Mesenteric fat pad (tissue), 1 donor: Measurements from ENCODE around the gene DHH. TPM values are rescaled to one million over a fixed set of nuclear protein-coding genes. Genes with fewer than 3 reads are reported as not detected.
"Not testable (repeated sequence)": the region's sequence is repeated elsewhere in the genome, so short reads cannot be mapped to it uniquely, and the experiment has no call there.

ENCODE experiments used
- DNase-seq: peaks from one replicate; pipeline ENCODE4 v3.0.0-alpha.2; 2020; ENCODE audit warnings: low spot score
- total RNA-seq: library from RNA; stranded (reverse); fragmentation: NEBNext Ultra II Directional; extraction: Animal tissue kit (Norgen Biotek cat#: 25700); gene quantifications from one replicate; pipeline ENCODE4 v1.2.1, GENCODE V29; 2021
- donor health status: DM: yes; HTN: yes; CAD: no.

Gene DHH
- total RNA-seq, 1 donor from 2014 or later, result 1.5 TPM

DNA sequence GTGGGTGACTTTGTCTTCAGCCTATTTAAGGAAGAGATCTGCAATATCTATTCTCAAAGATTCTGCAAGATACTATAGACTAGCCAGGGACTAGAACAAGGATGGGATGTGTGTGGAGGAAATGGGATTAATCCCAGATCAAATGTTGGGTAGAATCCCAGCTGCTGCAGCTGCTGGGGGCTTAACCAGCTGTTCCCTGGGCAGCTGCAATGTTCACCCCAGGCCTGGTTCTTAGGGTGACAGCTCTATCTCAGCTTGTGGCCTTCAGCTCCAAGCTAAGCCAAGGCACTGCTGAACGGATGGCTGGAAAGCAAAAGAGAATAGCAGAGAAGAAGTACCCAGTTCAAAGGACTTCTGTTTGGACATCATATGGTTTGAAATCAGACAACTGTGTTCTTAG, 14.8 kb downstream of the DHH start:
- DNase-seq, result no peak

DNA sequence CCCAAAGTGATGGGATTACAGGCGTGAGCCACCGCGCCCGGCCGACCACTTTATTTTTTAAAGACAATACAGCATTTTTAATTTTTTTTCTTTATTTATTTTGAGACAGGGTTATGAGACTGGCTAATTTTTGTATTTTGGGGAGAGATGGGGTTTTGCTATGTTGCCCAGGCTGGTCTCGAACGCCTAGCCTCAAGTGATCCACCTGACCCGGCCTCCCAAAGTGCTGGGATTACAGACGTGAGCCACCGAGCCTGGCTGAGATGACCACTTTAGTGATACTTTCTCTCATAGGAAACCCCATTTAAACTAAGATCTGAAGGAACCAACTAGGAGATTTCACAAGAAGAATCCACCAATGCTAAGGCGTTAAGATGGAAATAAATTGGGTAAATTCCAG, 23.6 kb downstream of the DHH start:
- no peak for DNase-seq

DNA sequence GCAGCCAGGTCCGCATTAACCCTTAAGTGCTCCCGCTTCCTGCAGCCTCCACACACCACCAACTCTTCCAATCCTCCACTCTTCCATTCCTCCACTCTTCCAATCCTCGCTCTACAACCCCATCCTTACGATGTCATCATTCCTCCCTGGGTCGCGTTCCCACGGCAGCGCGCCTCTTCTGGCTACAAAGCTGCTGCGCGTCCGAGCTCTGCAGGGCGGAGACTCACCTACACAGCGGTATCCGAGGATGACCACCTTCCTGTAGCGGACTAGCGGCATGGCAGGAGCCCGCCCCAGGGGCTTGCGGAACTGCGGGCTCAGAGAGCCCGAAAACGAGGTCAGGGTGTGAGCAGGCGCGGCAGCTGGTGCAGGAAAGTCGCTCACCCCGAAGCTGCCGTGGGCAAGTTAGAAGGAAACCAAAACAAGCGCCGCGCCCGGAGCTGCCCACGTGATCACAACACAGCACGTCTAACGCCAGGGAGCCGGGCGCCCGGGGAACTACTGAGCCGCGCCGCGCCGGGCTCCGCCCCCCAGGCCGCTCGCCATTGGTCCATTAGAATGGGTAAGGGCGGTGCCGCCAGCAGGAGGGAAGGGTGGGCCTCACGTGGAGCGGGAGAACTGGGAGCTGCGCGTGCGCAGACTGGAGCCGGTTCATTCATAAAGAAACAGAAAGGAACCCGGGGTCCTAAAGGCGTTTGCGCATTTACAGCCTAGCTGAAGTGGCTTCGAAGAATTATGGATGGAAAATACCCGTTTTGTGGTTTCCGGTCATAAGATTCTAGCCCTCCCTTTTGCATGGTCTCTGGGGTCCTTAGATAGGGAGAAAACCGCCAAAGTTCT, 24.9 kb downstream of the DHH start, which contains the start of gene RHEBL1:
Gene RHEBL1 (minus strand): TSS at position 473 of the 840 bp plus-strand sequence. CDS start 194 bp downstream, at position 279.
- DNase-seq, result peak; percentile 100

DNA sequence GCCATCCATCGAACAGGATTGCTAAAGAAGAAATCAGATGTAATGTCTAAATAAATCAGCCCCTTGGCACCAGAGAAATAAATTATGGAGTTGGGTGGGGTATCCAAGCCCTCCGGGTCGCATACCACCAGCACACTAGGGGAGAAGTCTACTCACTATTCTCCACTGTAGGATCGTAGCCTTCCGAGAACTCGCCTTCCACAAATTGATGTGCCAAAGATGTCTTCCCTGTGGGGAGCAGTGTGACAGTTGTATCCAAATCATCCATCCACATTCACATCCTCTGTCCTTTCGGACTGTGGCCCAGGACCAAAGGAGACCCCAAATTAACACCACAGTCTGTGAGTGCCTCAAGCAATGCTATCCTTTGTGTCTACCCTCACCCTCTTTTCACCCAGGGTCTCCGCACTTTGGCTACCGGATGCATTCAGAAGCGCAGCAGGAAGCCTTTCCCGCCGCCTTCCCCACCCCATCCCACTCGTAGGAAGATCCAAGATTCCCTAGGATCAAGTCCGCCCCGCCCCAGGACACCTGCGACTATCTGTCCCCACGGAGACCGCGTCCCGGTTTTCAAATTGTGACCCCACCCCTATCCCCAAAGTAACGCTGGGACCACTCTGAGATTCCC, 25.6 kb downstream of the DHH start:
- no peak for DNase-seq

DNA sequence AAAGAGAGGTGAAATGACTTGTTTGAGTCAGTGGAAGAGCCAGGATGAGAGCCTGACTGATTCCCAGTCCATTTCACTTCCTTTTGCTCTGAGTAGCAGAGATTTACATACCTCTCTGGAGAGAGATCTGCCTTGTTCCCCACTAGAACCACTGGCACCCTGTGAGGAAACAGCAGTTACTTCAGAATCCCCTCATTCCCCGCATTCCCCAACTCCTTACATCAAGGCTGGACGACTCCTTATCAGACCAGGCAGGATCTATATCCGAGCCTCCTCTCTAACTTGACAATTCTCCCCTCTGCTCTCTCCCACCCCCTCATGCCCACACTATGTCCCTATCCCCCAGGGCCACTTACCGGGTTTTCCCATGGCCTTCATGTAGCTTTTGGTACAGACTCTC, 28.5 kb downstream of the DHH start:
- DNase-seq, result no peak

DNA sequence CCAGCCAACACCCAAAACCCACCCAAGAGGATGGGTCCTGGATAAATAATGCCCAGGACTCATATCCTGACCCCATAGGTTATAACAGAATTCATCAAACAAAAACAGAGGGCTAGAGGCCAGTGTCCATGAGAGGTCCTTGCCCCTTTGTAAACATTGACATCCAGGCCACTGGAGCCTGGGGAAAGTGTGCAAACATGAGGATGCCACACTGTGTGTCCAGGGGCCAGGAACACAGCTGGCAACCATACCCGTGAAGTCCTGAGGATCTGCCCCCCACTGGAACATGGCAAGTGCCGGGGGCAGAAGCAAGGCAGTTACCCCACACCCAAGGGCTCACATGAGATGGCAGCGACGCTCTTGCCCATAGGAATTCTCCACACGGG, 29.8 kb downstream of the DHH start:
- DNase-seq, result no peak

DNA sequence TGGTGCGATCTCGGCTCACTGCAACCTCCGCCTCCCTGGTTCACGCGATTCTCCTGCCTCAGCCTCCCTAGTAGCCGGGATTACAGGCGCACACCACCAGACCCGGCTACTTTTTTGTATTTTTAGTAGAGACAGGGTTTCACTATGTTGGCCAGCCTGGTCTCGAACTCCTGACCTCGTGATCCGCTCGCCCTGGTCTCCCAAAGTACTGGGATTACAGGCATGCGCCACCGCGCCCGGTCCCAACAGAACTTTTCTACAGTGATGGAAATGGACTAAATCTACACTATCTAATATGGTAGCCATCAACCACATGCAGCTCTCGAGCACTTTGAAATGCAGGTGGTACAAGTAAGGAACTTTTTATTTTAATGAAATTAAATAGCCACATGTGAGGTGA, 32.7 kb downstream of the DHH start:
- DNase-seq, result not testable (repeated sequence)

DNA sequence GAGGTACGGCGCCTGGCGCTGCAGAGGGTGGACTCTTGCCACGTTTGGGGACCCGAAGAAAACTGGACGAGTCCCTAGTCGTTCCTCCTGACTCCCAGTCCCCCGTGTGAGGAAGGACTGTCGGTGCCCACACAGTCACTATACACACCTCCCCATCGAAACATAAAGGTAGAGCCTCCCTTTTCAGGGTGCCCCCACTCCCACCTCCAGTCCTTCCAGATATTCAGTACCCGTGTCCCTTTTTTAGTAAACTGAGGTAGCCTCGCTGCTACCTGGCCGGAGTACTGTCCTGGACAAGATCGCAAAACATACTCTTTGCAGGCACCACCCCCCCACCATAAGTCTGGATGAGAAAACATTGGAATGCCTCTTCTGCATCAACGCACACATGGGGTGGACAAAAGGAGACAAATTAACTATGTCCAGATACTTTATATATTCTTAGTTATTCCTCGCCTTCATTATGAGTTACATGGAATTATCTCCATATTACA, 33.4 kb downstream of the DHH start:
- DNase-seq, result no peak

DNA sequence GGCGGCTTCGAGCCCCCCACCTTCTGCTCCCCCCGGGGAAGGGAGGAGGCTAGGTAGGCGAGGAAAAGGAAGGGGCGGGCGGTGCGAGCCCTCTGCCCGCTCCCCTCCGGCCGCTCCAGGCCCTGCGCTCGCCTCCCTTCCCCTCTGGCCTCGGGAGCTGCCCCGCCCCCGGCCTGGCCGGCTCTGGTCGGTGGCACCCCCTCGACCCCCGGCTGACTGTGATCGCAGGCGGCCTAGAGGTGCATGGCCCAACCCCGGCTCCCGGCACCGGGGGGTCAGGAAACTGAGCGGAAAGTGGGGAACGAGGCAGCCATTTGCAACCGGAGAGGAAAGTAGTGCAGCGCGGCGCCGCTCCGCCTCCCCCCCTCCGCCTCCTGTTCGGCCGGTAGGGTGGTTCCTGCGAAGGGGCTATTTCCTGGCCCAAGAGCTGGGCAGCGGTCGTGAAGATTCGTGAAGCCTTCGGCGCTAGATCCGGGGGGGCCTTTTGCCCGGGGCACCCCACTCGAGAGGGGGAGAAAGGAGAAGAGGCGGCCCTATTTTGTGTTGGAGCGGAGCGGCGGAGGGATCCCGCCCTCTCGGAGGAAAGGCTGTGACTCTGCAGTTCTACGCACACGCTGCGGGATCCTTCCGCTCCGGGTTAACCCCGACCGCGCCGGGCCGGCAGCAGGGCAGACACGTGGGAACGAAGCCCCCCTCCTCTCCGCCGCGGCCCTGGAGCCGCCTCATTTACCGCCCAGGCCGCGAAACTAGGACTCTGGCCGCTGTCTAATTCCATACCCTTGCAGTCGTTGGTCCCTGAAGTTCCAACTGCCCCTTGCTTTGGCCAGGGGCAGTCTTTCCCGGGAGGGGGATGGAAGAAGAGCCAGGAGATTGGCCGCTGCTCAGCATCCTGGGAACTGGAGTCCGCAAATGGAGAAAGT, 34.1 kb downstream of the DHH start, which contains the start of gene KMT2D:
Gene KMT2D (minus strand): TSS at position 558 of the 920 bp plus-strand sequence. CDS start 5,470 bp downstream, outside the sequence.
- DNase-seq, result peak; percentile 97

DNA sequence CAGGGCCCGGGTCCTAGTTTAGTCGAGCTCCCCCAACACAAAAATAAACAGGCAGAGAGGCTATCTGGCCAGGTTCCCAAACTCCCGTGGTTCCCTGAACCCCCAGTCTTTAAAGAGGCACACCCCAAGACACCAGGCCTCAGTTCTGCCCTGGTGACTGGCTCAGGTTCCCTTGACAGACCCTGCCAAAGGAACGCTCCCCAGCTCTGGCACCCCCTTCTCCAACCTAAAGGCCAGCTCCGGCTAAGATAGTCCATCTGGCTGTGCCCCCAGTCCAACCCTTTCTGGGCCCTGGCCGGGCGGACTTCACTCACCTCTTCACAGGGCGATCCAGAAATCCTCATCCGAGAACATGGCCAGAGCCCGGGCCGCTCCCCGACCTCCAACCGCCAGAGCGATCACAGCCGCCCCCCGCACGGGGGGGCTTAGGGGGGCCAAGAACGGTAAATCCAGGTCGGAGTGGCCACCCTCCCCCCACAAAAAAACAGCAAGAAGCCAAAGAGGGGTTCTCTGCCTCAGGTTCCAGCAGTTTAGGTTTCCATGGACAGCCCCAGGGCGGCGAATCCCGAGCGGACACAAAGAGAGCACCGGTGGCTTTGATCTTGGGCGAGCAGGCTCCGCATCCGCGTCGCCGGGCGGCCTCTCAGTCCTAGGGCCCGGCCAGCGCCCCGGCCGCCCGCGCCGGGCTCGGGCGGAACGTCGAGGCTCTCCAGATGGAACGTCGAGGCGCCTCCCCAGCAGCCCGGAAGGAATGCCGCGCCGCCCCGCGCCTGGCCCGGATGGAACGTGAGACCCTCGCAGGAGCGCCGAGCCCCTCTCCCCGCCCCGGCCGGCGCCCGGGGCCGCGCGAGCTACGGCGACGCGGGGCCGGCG, 35.1 kb downstream of the DHH start:
- DNase-seq, result no peak

DNA sequence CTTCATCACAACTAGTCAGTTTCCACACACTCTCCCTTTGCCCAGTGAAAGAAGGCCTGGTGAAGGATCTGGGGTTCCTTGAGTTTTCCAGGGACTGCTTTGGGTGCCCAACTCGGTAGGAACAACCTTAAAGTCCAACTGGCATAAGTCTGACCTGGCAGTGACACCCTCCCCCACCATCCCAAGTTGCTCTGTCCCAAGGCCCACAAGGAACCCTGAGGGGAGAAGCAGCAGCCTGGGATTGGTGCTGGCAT, 35.6 kb downstream of the DHH start:
- DNase-seq, result no peak

DNA sequence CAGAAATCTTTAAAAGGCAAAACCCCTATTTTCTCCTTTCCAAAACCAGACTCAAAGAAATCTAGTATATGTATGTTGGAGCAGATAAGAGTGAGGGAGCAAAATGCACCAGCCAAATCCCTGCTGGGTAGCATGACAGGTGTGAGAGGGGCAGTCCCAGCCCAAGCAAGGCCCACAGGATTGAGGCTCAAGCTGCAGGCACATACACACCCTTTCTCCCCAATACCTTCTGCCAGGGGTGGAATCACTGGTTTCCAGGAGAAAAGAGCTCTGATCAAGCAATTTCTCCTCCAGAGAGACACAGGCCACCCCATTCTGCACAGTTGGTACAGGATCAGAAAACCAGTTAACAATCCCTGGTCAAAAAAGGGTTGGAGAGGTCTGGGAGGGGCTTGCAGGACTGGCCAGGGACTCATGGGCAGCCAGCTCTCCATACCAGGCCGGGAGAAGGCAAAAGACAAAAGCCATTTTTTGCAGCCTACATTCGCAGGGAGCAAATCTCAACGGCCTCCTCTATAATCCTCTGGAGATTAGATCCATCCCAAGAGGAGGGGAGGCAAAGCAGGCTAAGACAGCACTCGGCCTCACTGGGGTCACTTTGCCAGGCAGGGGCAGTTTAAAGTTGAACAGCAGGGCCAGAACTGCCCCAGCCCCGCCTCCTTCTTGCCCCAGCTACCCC, 36.1 kb downstream of the DHH start:
- DNase-seq, result no peak

DNA sequence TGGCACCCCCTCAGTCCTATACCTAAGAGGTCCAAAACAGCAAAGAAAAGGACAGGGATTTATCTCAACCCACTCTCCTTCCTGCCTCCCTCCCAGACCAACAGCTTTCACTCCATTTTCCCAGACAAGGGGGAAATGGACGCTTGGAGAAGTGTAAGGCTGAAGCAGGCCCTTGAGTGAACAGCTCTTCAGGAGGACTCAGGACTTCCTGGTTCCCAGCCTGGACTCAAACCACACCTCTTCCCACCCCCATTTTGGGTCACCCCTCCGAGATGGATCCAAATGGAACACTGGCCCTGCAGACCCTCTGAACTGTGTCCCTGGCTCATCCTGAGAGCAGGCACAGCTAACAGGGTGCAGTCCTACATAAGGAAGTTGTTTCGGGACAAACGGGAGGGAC, 36.7 kb downstream of the DHH start:
- no peak for DNase-seq

DNA sequence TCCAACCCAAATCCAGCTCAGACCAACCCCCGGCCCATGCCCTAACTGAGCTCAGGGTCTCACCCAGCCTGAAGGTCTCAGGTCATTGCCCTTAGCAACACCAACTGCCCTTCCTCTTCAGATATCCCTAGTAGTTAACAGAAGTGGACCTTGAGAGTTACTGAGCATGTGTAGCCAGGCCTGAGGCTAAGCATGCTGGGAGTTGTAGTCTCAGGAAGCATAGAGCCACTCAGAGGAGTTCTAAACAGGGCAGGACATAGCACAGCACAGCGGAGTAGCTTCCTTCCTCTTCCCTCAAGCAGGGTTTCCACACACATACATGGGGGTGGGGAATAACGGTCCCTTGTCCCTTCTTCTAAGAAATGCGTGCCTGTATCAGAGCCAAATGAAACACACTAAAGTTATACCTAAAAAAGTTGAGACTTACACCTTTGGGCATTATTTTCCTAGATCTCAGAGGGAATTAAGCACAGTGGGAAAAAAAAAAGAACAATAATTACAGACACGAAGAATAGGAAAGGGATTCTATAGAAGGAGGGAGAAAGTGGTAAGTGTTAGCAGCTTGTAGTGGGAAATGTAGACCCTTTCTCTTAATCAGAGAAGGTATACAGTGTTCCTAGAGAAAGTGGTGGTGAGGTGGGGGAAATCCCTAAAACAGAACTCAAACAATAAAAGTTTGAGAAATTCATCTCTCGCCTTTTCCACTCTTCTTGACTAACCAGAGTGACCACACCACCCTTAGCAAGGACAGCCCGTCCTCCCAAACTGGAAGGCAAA, 38.4 kb downstream of the DHH start:
- no peak for DNase-seq

DNA sequence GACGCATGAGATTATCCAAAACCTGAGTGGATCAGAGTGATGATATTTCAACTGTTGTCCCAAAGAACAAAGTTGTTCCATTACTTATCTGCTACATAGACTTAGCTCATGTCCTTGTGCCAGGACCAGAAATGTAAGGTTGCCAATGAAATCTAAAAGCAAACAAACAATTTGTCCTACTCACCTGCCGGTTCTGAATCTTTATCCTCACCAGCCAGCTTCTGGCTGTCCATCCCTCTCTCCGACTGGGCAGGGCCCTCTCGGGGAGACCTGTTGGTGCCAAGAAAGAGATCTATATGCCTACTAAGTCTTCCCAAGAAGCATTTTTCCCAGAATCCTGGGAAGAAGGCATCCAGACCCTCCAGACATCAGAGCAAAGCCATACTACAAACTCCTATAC, 39.5 kb downstream of the DHH start:
- no peak for DNase-seq

DNA sequence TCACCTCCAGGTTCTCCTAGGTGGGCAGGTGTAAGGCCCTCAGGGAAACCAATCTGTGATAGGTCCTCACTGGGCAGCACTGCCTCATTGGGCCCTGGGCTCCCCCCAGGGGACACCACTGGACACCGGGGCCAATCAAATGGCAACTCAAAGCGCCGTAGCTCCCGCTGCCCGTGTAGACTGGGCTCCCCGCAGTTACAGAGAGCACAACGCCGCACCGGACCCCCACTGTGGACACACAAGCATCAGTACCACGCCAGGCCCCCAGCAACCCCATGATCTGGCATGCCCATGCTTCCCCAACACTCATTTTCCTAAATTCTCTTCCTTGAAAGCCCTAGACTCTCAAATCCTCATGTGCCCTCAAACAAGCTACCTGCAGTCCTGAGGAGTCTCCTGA, 40.1 kb downstream of the DHH start:
- DNase-seq, result no peak

DNA sequence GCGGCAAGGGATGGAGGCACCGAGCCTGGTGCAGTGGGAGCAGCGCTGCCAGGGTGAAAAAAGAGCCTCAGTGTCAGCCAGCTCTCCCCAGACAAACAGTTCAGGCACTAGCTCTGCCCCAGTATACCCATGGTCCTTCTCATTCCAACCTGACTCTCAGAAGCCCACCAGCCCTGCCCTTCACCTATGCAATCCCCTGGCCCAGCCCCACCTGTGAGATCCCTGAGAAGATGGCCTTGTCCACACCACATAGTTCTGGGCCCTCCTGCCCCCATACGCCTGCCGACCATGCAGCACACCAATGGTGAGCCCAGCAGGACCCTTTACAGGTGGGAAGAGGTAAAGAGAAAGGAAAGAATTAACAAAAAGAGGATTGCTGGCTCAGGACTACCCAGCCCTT, 40.5 kb downstream of the DHH start:
- DNase-seq, result no peak

DNA sequence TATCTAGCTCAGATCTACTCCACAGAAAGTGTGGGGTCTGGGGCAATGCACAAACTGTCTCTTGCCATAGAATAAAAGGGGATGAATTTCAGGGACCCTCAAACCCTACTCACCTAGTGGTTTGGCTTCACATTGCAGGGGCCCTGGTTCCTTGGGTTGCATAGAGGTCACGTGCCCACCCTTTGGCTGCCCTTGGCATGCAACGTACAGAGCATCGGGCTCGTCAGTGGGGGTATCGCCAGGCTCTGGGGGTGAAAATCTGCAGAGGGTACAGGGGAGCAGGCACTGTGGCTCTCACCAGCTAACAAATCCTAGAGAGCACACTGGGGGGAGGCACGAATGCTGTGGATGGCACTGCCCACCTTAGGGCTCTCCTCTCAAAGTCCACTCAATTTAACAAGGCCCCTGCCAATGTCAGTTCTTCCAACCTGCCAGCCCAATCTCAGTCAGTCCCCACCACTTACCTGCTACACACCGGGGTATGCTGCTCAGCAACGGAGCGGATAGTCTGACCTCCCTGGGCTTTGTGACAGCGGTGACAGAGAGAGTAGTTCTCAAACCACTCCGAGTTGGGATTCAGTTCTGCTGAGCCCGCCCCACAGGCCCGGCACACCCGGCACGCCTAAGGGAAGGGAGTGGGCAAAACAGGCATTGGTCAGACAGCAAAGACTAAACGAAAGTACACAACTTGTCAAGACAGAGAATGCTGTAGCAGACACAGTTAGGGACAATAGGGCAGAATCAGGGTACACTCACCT, 42.0 kb downstream of the DHH start:
- DNase-seq, result no peak
